Gastroesophageal sphincter (tissue), 3 donors: ENCODE measurements around the gene ARNT2.

Experiments
- CTCF ChIP-seq, 4 experiments: fragments of 200-600 bp in 2 of 4; fragments of 450-650 bp in 2 of 4; sonication (generic) in 1 of 4; IDR thresholded peaks; one replicate each; pipeline ENCODE4 v1.5.1; 2017 to 2019; ENCODE audit warnings: antibody characterized with exemption in 4 of 4, mild to moderate bottlenecking in 2 of 4, moderate library complexity in 2 of 4
- EP300 ChIP-seq: sonication (generic); formaldehyde crosslinking; IDR thresholded peaks from one replicate; pipeline ENCODE4 v1.6.1; 2017; ENCODE audit warnings: antibody characterized with exemption, mild to moderate bottlenecking
- POLR2A ChIP-seq, 2 donors: fragments of 450-650 bp; IDR thresholded peaks; one replicate each; pipeline ENCODE4 v1.6.1; 2017; ENCODE audit warnings: antibody characterized with exemption in 2 of 2, mild to moderate bottlenecking in 2 of 2, moderate library complexity in 1 of 2
- POLR2AphosphoS5 ChIP-seq: sonication (generic); formaldehyde crosslinking; IDR thresholded peaks from one replicate; pipeline ENCODE4 v1.6.1; 2017; ENCODE audit warnings: antibody characterized with exemption

GRCh38 chr15:80473286-80474223, 69.4 kb downstream of the ARNT2 start:
- TF ChIP-seq CTCF (IDR thresholded peaks at IDR 0.05) (no peak), POLR2A (IDR thresholded peaks at IDR 0.05) (no peak), EP300 (no peak), POLR2AphosphoS5 (no peak)
